ENCODE results near the gene GRIN2C. TPM values are rescaled to one million over a fixed set of nuclear protein-coding genes. Genes with fewer than 3 reads are reported as not detected.

Gene GRIN2C
- total and polyA plus RNA-seq, 5 donors: 30.4 to 62.8 (median 44.9) TPM

GRCh38 chr17:74853048-74853397 is 6.7 kb downstream of the GRIN2C start:
- H3K4me1 ChIP-seq (ENCODE audit: control insufficient read depth, insufficient read depth, low read length): no peaks in the 10 kb centered on the region
- DNase-seq: peak in 1 of 3 donors; percentile 30
- H3K27ac ChIP-seq (ENCODE audit: low read length): no peak overlapping the region
- intact Hi-C loops (cut with DNase I): no loop called here
- no peaks in the 10 kb centered on the region for H3K9me3 ChIP-seq (ENCODE audit: control insufficient read depth, low read length)
- ATAC-seq: no peak
- no peak overlapping the region for H3K4me3 ChIP-seq (ENCODE audit: low read length)
- no peaks in the 10 kb centered on the region for H3K27me3 ChIP-seq (ENCODE audit: control insufficient read depth, insufficient read depth)
- 24% methylated on average over 9 of the region's 9 CpGs for WGBS

- Histone ChIP-seq H3K27ac (ENCODE audit: low read length) (no peak overlapping the region), H3K9me3 (ENCODE audit: control insufficient read depth, low read length) (no peaks in the 10 kb centered on the region), H3K4me3 (ENCODE audit: low read length) (no peak overlapping the region), H3K27me3 (ENCODE audit: control insufficient read depth, insufficient read depth) (no peaks in the 10 kb centered on the region), H3K4me1 (ENCODE audit: control insufficient read depth, insufficient read depth, low read length) (no peaks in the 10 kb centered on the region)
- intact Hi-C loops (cut with DNase I): no loop called here
- no peak for ATAC-seq
- peak in 1 of 3 donors; percentile 53 for DNase-seq
- 12% methylated on average over 76 of the region's 76 CpGs for WGBS
Observed at GRCh38 chr17:74852237-74853047, 7.2 kb downstream of the GRIN2C start.

- Histone ChIP-seq H3K4me3 (ENCODE audit: low read length) (no peak overlapping the region), H3K9me3 (ENCODE audit: control insufficient read depth, low read length) (no peaks in the 10 kb centered on the region), H3K4me1 (ENCODE audit: control insufficient read depth, insufficient read depth, low read length) (no peaks in the 10 kb centered on the region), H3K27ac (ENCODE audit: low read length) (no peak overlapping the region), H3K27me3 (ENCODE audit: control insufficient read depth, insufficient read depth) (no peaks in the 10 kb centered on the region)
- WGBS: 67% methylated on average over 29 of the region's 29 CpGs
- intact Hi-C loops (cut with DNase I): no loop called here
- DNase-seq: peak in 1 of 3 donors; percentile 48
- ATAC-seq: no peak
Observed at GRCh38 chr17:74851612-74852236, 8.0 kb downstream of the GRIN2C start.

- no peak for ATAC-seq
- no peak overlapping the region for H3K4me3 ChIP-seq (ENCODE audit: low read length)
- H3K27ac ChIP-seq (ENCODE audit: low read length): no peak overlapping the region
- H3K4me1 ChIP-seq (ENCODE audit: control insufficient read depth, insufficient read depth, low read length): no peaks in the 10 kb centered on the region
- DNase-seq: peak in 1 of 3 donors; percentile 6
- intact Hi-C loops (cut with DNase I): no loop called here
- H3K27me3 ChIP-seq (ENCODE audit: control insufficient read depth, insufficient read depth): no peaks in the 10 kb centered on the region
- no peaks in the 10 kb centered on the region for H3K9me3 ChIP-seq (ENCODE audit: control insufficient read depth, low read length)
- 58% methylated on average over 3 of the region's 3 CpGs for WGBS
Observed at GRCh38 chr17:74850914-74851313, 8.8 kb downstream of the GRIN2C start.

- Histone ChIP-seq H3K4me1 (ENCODE audit: control insufficient read depth, insufficient read depth, low read length) (no peaks in the 10 kb centered on the region), H3K4me3 (ENCODE audit: low read length) (no peak overlapping the region), H3K27ac (ENCODE audit: low read length) (no peak overlapping the region), H3K9me3 (ENCODE audit: control insufficient read depth, low read length) (no peaks in the 10 kb centered on the region), H3K27me3 (ENCODE audit: control insufficient read depth, insufficient read depth) (no peaks in the 10 kb centered on the region)
- DNase-seq: peak in 1 of 3 donors; percentile 38
- ATAC-seq: no peak
- 86% methylated on average over 17 of the region's 17 CpGs for WGBS
- intact Hi-C loops (cut with DNase I): no loop called here
Observed at GRCh38 chr17:74850310-74850709, 9.4 kb downstream of the GRIN2C start.

GRCh38 chr17:74848656-74849399 is 10.9 kb downstream of the GRIN2C start:
- no peak for ATAC-seq

GRCh38 chr17:74846621-74847020 is 13.1 kb downstream of the GRIN2C start:
- no peak for DNase-seq
- no peaks in the 10 kb centered on the region for H3K27me3 ChIP-seq (ENCODE audit: control insufficient read depth, insufficient read depth)
- no peak for ATAC-seq
- intact Hi-C loops (cut with DNase I): no loop called here
- WGBS: 92% methylated on average over 16 of the region's 16 CpGs
- H3K9me3 ChIP-seq (ENCODE audit: control insufficient read depth, low read length): no peaks in the 10 kb centered on the region
- H3K4me1 ChIP-seq (ENCODE audit: control insufficient read depth, insufficient read depth, low read length): peaks cover 6% of the 10 kb centered on the region
- H3K27ac ChIP-seq (ENCODE audit: low read length): no peak overlapping the region
- H3K4me3 ChIP-seq (ENCODE audit: low read length): no peak overlapping the region

More at GRCh38 chr17:74848656-74849399, 10.9 kb downstream of the GRIN2C start:
- Histone ChIP-seq H3K4me1 (ENCODE audit: control insufficient read depth, insufficient read depth, low read length) (no peaks in the 10 kb centered on the region), H3K27ac (ENCODE audit: low read length) (no peak overlapping the region), H3K4me3 (ENCODE audit: low read length) (no peak overlapping the region), H3K9me3 (ENCODE audit: control insufficient read depth, low read length) (no peaks in the 10 kb centered on the region), H3K27me3 (ENCODE audit: control insufficient read depth, insufficient read depth) (no peaks in the 10 kb centered on the region)
- no peak for DNase-seq
- intact Hi-C loops (cut with DNase I): no loop called here
- 69% methylated on average over 9 of the region's 9 CpGs for WGBS

- WGBS: 30% methylated on average over 26 of the region's 26 CpGs
- H3K4me3 ChIP-seq (ENCODE audit: low read length): no peak overlapping the region
- no peak for ATAC-seq
- no peak for DNase-seq
- H3K27ac ChIP-seq (ENCODE audit: low read length): no peak overlapping the region
- no peaks in the 10 kb centered on the region for H3K9me3 ChIP-seq (ENCODE audit: control insufficient read depth, low read length)
- H3K4me1 ChIP-seq (ENCODE audit: control insufficient read depth, insufficient read depth, low read length): peaks cover 12% of the 10 kb centered on the region
- intact Hi-C loops (cut with DNase I): no loop called here
- no peaks in the 10 kb centered on the region for H3K27me3 ChIP-seq (ENCODE audit: control insufficient read depth, insufficient read depth)
Observed at GRCh38 chr17:74843352-74843627, 16.4 kb downstream of the GRIN2C start.

GRCh38 chr17:74842599-74843351 is 16.9 kb downstream of the GRIN2C start:
- 3% methylated on average over 88 of the region's 88 CpGs for WGBS
- peaks cover 12% of the 10 kb centered on the region for H3K4me1 ChIP-seq (ENCODE audit: control insufficient read depth, insufficient read depth, low read length)
- no peaks in the 10 kb centered on the region for H3K9me3 ChIP-seq (ENCODE audit: control insufficient read depth, low read length)
- H3K27me3 ChIP-seq (ENCODE audit: control insufficient read depth, insufficient read depth): no peaks in the 10 kb centered on the region
- intact Hi-C loops (cut with DNase I): no loop called here
- peak overlapping the region; percentile 33 for H3K4me3 ChIP-seq (ENCODE audit: low read length)
- no peak overlapping the region for H3K27ac ChIP-seq (ENCODE audit: low read length)
- peak; percentile 82 to 95 (median 94) for DNase-seq
- ATAC-seq: peak; percentile 72 to 77

GRCh38 chr17:74842146-74842598 is 17.5 kb downstream of the GRIN2C start:
- 34% methylated on average over 8 of the region's 8 CpGs for WGBS
- H3K4me1 ChIP-seq (ENCODE audit: control insufficient read depth, insufficient read depth, low read length): peaks cover 12% of the 10 kb centered on the region
- H3K27me3 ChIP-seq (ENCODE audit: control insufficient read depth, insufficient read depth): no peaks in the 10 kb centered on the region
- H3K27ac ChIP-seq (ENCODE audit: low read length): peak overlapping the region; percentile 1
- ATAC-seq (peak; percentile 1 to 10), DNase-seq (peak in 1 of 3 donors; percentile 76)
- intact Hi-C loops (cut with DNase I): no loop called here
- H3K4me3 ChIP-seq (ENCODE audit: low read length): no peak overlapping the region
- no peaks in the 10 kb centered on the region for H3K9me3 ChIP-seq (ENCODE audit: control insufficient read depth, low read length)

All from right cardiac atrium (tissue), 5 donors.